ENCODE measurements around the gene XYLT1. TPM values are rescaled to one million over a fixed set of nuclear protein-coding genes. Genes with fewer than 3 reads are reported as not detected.

The XYLT1 gene
- total RNA-seq, 2 experiments from 2014 or later, result 59.4 to 60.4 TPM

GRCh38 chr16:17283016-17283415, 187.7 kb downstream of the XYLT1 start:
- Mint-ChIP-seq H3K4me3 (no peak overlapping the region), H3K4me1 (ENCODE audit: low read depth) (peaks cover 13% of the 10 kb centered on the region), H3K36me3 (ENCODE audit: low read depth) (peaks cover 2% of the 10 kb centered on the region), H3K27me3 (ENCODE audit: low read depth) (no peaks in the 10 kb centered on the region), H3K9me3 (ENCODE audit: insufficient read depth) (no peaks in the 10 kb centered on the region), H3K27ac (no peak overlapping the region)
- no peak for DNase-seq
- POLR2A ChIA-PET, result interaction anchor here (0.6 kb wide), 1 partner anchor 1504 kb away, joined by 3 read pairs; no protein-coding TSS in a partner anchor
- no peak for ATAC-seq
- CTCF ChIA-PET, result interaction anchor here (0.9 kb wide), 1 partner anchor 9 kb away, joined by 3 read pairs; no protein-coding TSS in a partner anchor

GRCh38 chr16:17282247-17282646, 188.5 kb downstream of the XYLT1 start:
- ATAC-seq (no peak), DNase-seq (no peak)
- ChIA-PET CTCF (interaction anchor here (0.9 kb wide), 1 partner anchor 10 kb away, joined by 3 read pairs; no protein-coding TSS in a partner anchor), POLR2A (no interaction called here)
- no peaks in the 10 kb centered on the region for H3K27me3 Mint-ChIP-seq (ENCODE audit: low read depth)
- no peak overlapping the region for H3K4me3 Mint-ChIP-seq
- H3K36me3 Mint-ChIP-seq (ENCODE audit: low read depth), result peaks cover 2% of the 10 kb centered on the region
- peaks cover 13% of the 10 kb centered on the region for H3K4me1 Mint-ChIP-seq (ENCODE audit: low read depth)
- H3K27ac Mint-ChIP-seq, result no peak overlapping the region
- H3K9me3 Mint-ChIP-seq (ENCODE audit: insufficient read depth), result no peaks in the 10 kb centered on the region

GRCh38 chr16:17281052-17281451, 189.7 kb downstream of the XYLT1 start:
- Mint-ChIP-seq H3K36me3 (ENCODE audit: low read depth) (peaks cover 2% of the 10 kb centered on the region), H3K4me3 (no peak overlapping the region), H3K27ac (no peak overlapping the region), H3K9me3 (ENCODE audit: insufficient read depth) (no peaks in the 10 kb centered on the region), H3K4me1 (ENCODE audit: low read depth) (peaks cover 22% of the 10 kb centered on the region), H3K27me3 (ENCODE audit: low read depth) (no peaks in the 10 kb centered on the region)
- CTCF ChIA-PET, result no interaction called here
- POLR2A ChIA-PET, result no interaction called here
- ATAC-seq (no peak), DNase-seq (no peak)

GRCh38 chr16:17278988-17279387, 191.8 kb downstream of the XYLT1 start:
- Mint-ChIP-seq H3K9me3 (ENCODE audit: insufficient read depth) (no peaks in the 10 kb centered on the region), H3K4me1 (ENCODE audit: low read depth) (peaks cover 38% of the 10 kb centered on the region), H3K27me3 (ENCODE audit: low read depth) (no peaks in the 10 kb centered on the region), H3K4me3 (no peak overlapping the region), H3K36me3 (ENCODE audit: low read depth) (peaks cover 7% of the 10 kb centered on the region), H3K27ac (no peak overlapping the region)
- no peak for DNase-seq
- no peak for ATAC-seq
- POLR2A ChIA-PET, result no interaction called here
- CTCF ChIA-PET, result interaction anchor here (1.4 to 1.6 kb wide), 3 partner anchors 13 to 418 kb away, joined by 3 to 4 read pairs (median 3); no protein-coding TSS in a partner anchor

GRCh38 chr16:17277981-17278381, 192.8 kb downstream of the XYLT1 start:
- CTCF ChIA-PET, result interaction anchor here (0.9 to 1.6 kb wide), 5 partner anchors 18 to 417 kb away, joined by 3 to 6 read pairs (median 3); no protein-coding TSS in a partner anchor
- DNase-seq (no peak), ATAC-seq (no peak)
- POLR2A ChIA-PET, result no interaction called here
- H3K9me3 Mint-ChIP-seq (ENCODE audit: insufficient read depth), result no peaks in the 10 kb centered on the region
- no peaks in the 10 kb centered on the region for H3K27me3 Mint-ChIP-seq (ENCODE audit: low read depth)
- peaks cover 10% of the 10 kb centered on the region for H3K36me3 Mint-ChIP-seq (ENCODE audit: low read depth)
- no peak overlapping the region for H3K4me3 Mint-ChIP-seq
- peaks cover 47% of the 10 kb centered on the region for H3K4me1 Mint-ChIP-seq (ENCODE audit: low read depth)
- no peak overlapping the region for H3K27ac Mint-ChIP-seq

- ChIA-PET POLR2A (no interaction called here), CTCF (no interaction called here)
- Mint-ChIP-seq H3K36me3 (ENCODE audit: low read depth) (peaks cover 20% of the 10 kb centered on the region), H3K27ac (no peak overlapping the region), H3K4me3 (no peak overlapping the region), H3K9me3 (ENCODE audit: insufficient read depth) (no peaks in the 10 kb centered on the region), H3K4me1 (ENCODE audit: low read depth) (peaks cover 55% of the 10 kb centered on the region), H3K27me3 (ENCODE audit: low read depth) (peaks cover 2% of the 10 kb centered on the region)
- ATAC-seq (no peak), DNase-seq (no peak)
Measured at GRCh38 chr16:17276610-17277009, 194.2 kb downstream of the XYLT1 start.

GRCh38 chr16:17276010-17276530, 194.7 kb downstream of the XYLT1 start:
- Mint-ChIP-seq H3K27me3 (ENCODE audit: low read depth) (peaks cover 2% of the 10 kb centered on the region), H3K4me1 (ENCODE audit: low read depth) (peaks cover 59% of the 10 kb centered on the region), H3K27ac (no peak overlapping the region), H3K36me3 (ENCODE audit: low read depth) (peaks cover 20% of the 10 kb centered on the region), H3K9me3 (ENCODE audit: insufficient read depth) (no peaks in the 10 kb centered on the region), H3K4me3 (no peak overlapping the region)
- ChIA-PET CTCF (no interaction called here), POLR2A (interaction anchor here (0.5 kb wide), 1 partner anchor 12 kb away, joined by 3 read pairs; no protein-coding TSS in a partner anchor)
- DNase-seq (no peak), ATAC-seq (no peak)

- peaks cover 20% of the 10 kb centered on the region for H3K36me3 Mint-ChIP-seq (ENCODE audit: low read depth)
- ATAC-seq (peak; percentile 30), DNase-seq (peak; percentile 32)
- CTCF ChIA-PET, result no interaction called here
- H3K9me3 Mint-ChIP-seq (ENCODE audit: insufficient read depth), result no peaks in the 10 kb centered on the region
- no peak overlapping the region for H3K4me3 Mint-ChIP-seq
- POLR2A ChIA-PET, result interaction anchor here (0.5 kb wide), 1 partner anchor 12 kb away, joined by 3 read pairs; no protein-coding TSS in a partner anchor
- peak overlapping the region; percentile 68 for H3K27ac Mint-ChIP-seq
- peaks cover 2% of the 10 kb centered on the region for H3K27me3 Mint-ChIP-seq (ENCODE audit: low read depth)
- H3K4me1 Mint-ChIP-seq (ENCODE audit: low read depth), result peaks cover 66% of the 10 kb centered on the region
Measured at GRCh38 chr16:17275076-17276009, 195.4 kb downstream of the XYLT1 start.

- Mint-ChIP-seq H3K9me3 (ENCODE audit: insufficient read depth) (no peaks in the 10 kb centered on the region), H3K27me3 (ENCODE audit: low read depth) (peaks cover 2% of the 10 kb centered on the region), H3K36me3 (ENCODE audit: low read depth) (peaks cover 17% of the 10 kb centered on the region), H3K4me3 (peak overlapping the region; percentile 10), H3K4me1 (ENCODE audit: low read depth) (peaks cover 69% of the 10 kb centered on the region), H3K27ac (peak overlapping the region; percentile 70)
- ChIA-PET CTCF (interaction anchor here (0.6 to 1.7 kb wide), 7 partner anchors 12 to 306 kb away, joined by 3 to 6 read pairs (median 3); no protein-coding TSS in a partner anchor), POLR2A (interaction anchor here (1.0 kb wide), 1 partner anchor 70 kb away, joined by 3 read pairs; no protein-coding TSS in a partner anchor)
- peak; percentile 77 for ATAC-seq
- peak; percentile 63 for DNase-seq
Measured at GRCh38 chr16:17273142-17273561, 197.6 kb downstream of the XYLT1 start.

- Mint-ChIP-seq H3K27ac (peak overlapping the region; percentile 70), H3K27me3 (ENCODE audit: low read depth) (peaks cover 2% of the 10 kb centered on the region), H3K4me3 (peak overlapping the region; percentile 10), H3K36me3 (ENCODE audit: low read depth) (peaks cover 17% of the 10 kb centered on the region), H3K4me1 (ENCODE audit: low read depth) (peaks cover 69% of the 10 kb centered on the region), H3K9me3 (ENCODE audit: insufficient read depth) (no peaks in the 10 kb centered on the region)
- CTCF ChIA-PET, result interaction anchor here (0.6 to 1.7 kb wide), 7 partner anchors 11 to 307 kb away, joined by 3 to 6 read pairs (median 3); no protein-coding TSS in a partner anchor
- peak; percentile 19 for ATAC-seq
- DNase-seq, result no peak
- POLR2A ChIA-PET, result interaction anchor here (0.8 to 1.0 kb wide), 2 partner anchors 17 to 70 kb away, joined by 3 read pairs; no protein-coding TSS in a partner anchor
Measured at GRCh38 chr16:17272716-17273115, 198.0 kb downstream of the XYLT1 start.

GRCh38 chr16:17271687-17272086, 199.1 kb downstream of the XYLT1 start:
- Mint-ChIP-seq H3K27me3 (ENCODE audit: low read depth) (peaks cover 2% of the 10 kb centered on the region), H3K4me1 (ENCODE audit: low read depth) (peaks cover 67% of the 10 kb centered on the region), H3K36me3 (ENCODE audit: low read depth) (peaks cover 17% of the 10 kb centered on the region), H3K9me3 (ENCODE audit: insufficient read depth) (no peaks in the 10 kb centered on the region), H3K27ac (no peak overlapping the region), H3K4me3 (no peak overlapping the region)
- CTCF ChIA-PET, result no interaction called here
- DNase-seq, result no peak
- POLR2A ChIA-PET, result no interaction called here
- no peak for ATAC-seq

Data from activated CD8-positive, alpha-beta T cell treated with anti-CD3 and anti-CD28 coated beads, Interleukin-2, amount 10 ng/mL, durations not matched to agents 7 days and 5 days (primary cell).